Loucy (cell line): ENCODE measurements around the gene LHFPL2.

ENCODE experiments used
- EZH2phosphoT487 ChIP-seq: fragments of 200-600 bp; IDR thresholded peaks from 2 replicates; pipeline ENCODE4 v1.6.1; 2018; ENCODE audit warnings: antibody characterized with exemption, mild to moderate bottlenecking, moderate library complexity, borderline replicate concordance
- TF ChIP-seq, protein P1 (sequence below): fragments of 200-600 bp; sonication (generic); conservative IDR thresholded peaks from 2 replicates; pipeline ENCODE4 v1.5.1; 2014; ENCODE audit warnings: mild to moderate bottlenecking, antibody characterized with exemption, low read length

DNA sequence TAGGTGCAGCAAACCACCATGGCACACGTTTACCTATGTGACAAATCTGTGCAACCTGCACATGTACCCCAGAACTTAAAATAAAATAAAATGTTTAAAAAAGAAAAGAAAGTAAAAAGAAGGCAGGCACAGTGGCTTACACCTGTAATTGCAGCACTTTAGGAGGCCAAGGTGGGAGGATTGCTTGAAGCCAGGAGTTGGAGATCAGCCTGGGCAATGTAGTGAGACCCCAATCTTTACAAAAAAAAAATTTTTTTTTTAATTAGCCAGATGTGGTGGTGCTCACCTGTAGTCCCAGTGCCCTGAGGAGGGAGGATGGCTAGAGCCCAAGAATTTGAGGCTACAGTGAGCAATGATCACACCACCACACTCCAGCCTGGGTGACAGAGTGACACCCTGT, 12.5 kb upstream of the LHFPL2 start:
- TF ChIP-seq, protein P1, sequence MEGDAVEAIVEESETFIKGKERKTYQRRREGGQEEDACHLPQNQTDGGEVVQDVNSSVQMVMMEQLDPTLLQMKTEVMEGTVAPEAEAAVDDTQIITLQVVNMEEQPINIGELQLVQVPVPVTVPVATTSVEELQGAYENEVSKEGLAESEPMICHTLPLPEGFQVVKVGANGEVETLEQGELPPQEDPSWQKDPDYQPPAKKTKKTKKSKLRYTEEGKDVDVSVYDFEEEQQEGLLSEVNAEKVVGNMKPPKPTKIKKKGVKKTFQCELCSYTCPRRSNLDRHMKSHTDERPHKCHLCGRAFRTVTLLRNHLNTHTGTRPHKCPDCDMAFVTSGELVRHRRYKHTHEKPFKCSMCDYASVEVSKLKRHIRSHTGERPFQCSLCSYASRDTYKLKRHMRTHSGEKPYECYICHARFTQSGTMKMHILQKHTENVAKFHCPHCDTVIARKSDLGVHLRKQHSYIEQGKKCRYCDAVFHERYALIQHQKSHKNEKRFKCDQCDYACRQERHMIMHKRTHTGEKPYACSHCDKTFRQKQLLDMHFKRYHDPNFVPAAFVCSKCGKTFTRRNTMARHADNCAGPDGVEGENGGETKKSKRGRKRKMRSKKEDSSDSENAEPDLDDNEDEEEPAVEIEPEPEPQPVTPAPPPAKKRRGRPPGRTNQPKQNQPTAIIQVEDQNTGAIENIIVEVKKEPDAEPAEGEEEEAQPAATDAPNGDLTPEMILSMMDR, result no peak
- TF ChIP-seq EZH2phosphoT487, result no peak
